Renal pelvis (tissue), 12 donors: Measurements from ENCODE around the gene EHHADH. TPM values are rescaled to one million over a fixed set of nuclear protein-coding genes. Genes with fewer than 3 reads are reported as not detected.
"Not testable (repeated sequence)": the region's sequence is repeated elsewhere in the genome, so short reads cannot be mapped to it uniquely, and the experiment has no call there.

Experiments used
- DNase-seq: peaks from one replicate; pipeline ENCODE4 v3.0.0-alpha.2; 2013
- long read RNA-seq, 16 experiments: transcript quantifications; one replicate each; lab custom pipeline, GENCODE V29; 2026
- polyA plus RNA-seq, 3 donors: library from polyadenylated mRNA; unstranded; fragments of 120-200 nt; gene quantifications; one replicate each; pipeline ENCODE4 v1.2.1, GENCODE V29; 2013; ENCODE audit not compliant: insufficient read length in 3 of 3

Gene EHHADH
- polyA plus RNA-seq, result 10 to 100 TPM; 21.8 to 31.3 (median 28.9) TPM
- long read RNA-seq, donor 1, partial matches to known transcripts, result 130 of 130 reads
- long read RNA-seq, donor 1, other reads (novel, unspliced or antisense), result 0 of 130 reads
- long read RNA-seq, donor 2, partial matches to known transcripts, result 28 of 78 reads
- long read RNA-seq, donor 2, other reads (novel, unspliced or antisense), result 48 of 78 reads
- long read RNA-seq, donor 3, partial matches to known transcripts, result 18 of 70 reads
- long read RNA-seq, donor 3, other reads (novel, unspliced or antisense), result 51 of 70 reads
- long read RNA-seq, donor 4, partial matches to known transcripts, result 0 of 54 reads
- long read RNA-seq, donor 4, other reads (novel, unspliced or antisense), result 52 of 54 reads
- long read RNA-seq, donor 5, partial matches to known transcripts, result 0 of 2 reads
- long read RNA-seq, donor 5, other reads (novel, unspliced or antisense), result 0 of 2 reads
- long read RNA-seq, donor 6, transcript EHHADH-201 (7 exons, 3,850 nt), result major isoform, 8 of 107 reads
- long read RNA-seq, donor 6, partial matches to known transcripts, result 99 of 107 reads
- long read RNA-seq, donor 6, other reads (novel, unspliced or antisense), result 0 of 107 reads
- long read RNA-seq, donor 7, partial matches to known transcripts, result 0 of 5 reads
- long read RNA-seq, donor 7, other reads (novel, unspliced or antisense), result 0 of 5 reads
- long read RNA-seq, donor 8, result 0 reads
- long read RNA-seq, donor 9, transcript EHHADH-201 (7 exons, 3,850 nt), result major isoform, 5 of 5 reads
- long read RNA-seq, donor 9, partial matches to known transcripts, result 0 of 5 reads
- long read RNA-seq, donor 9, other reads (novel, unspliced or antisense), result 0 of 5 reads
- long read RNA-seq, donor 10, result 0 reads
- long read RNA-seq, donor 11, transcript EHHADH-201 (7 exons, 3,850 nt), result major isoform, 6 of 6 reads
- long read RNA-seq, donor 11, partial matches to known transcripts, result 0 of 6 reads
- long read RNA-seq, donor 11, other reads (novel, unspliced or antisense), result 0 of 6 reads
- long read RNA-seq, donor 12, partial matches to known transcripts, result 0 of 2 reads
- long read RNA-seq, donor 12, other reads (novel, unspliced or antisense), result 0 of 2 reads
- long read RNA-seq, donor 13, partial matches to known transcripts, result 49 of 50 reads
- long read RNA-seq, donor 13, other reads (novel, unspliced or antisense), result 0 of 50 reads
- long read RNA-seq, donor 14, result 0 reads
- long read RNA-seq, donor 15, transcript EHHADH-201 (7 exons, 3,850 nt), result major isoform, 5 of 221 reads
- long read RNA-seq, donor 15, partial matches to known transcripts, result 215 of 221 reads
- long read RNA-seq, donor 15, other reads (novel, unspliced or antisense), result 0 of 221 reads
- long read RNA-seq, donor 16, partial matches to known transcripts, result 39 of 107 reads
- long read RNA-seq, donor 16, other reads (novel, unspliced or antisense), result 65 of 107 reads

DNA sequence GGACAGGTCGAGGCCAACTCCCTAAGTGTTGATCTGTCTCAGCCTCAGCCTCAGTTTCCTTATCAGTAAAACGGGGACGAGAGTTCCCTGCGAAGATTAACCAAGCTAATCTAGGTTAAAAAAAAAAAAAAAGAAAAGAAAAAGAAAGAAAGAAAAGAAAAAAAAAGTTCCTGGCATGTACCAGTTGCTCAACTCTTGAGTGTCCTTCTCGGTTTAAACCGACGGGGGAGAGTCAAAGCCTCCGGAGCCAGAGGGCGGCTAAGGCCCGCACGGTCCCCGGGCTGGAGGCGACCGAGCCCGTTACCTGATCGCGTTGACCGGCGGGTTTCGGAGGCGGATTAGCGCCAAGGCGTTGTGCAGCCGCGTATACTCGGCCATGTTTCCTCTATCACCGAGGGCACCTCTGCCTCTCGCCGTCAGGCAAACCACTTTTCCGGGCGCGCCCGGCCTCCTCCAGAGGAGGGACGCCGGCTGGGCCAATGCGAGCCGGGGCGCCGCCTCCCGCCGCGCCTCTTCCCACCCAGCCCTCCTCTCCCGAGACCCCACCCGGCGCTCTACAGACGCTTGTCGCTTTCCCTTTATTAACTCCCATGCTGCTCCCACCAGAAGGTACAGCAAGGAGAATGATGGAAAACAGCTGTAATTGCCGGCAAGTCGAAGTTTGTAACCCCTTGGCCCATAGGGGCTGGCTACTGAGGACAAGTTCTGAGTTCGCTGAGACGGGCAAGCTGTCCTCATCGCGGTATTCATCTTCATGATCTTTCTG, at the start of gene EHHADH:
Gene EHHADH, minus strand, starts transcription at position 405 of the 766 bp plus-strand sequence. Its CDS starts 27 bp downstream, at position 378.
- peak; percentile 76 for DNase-seq

GRCh38 chr3:185299918-185300426, 46.1 kb upstream of the EHHADH start:
- DNase-seq, result not testable (repeated sequence)

DNA sequence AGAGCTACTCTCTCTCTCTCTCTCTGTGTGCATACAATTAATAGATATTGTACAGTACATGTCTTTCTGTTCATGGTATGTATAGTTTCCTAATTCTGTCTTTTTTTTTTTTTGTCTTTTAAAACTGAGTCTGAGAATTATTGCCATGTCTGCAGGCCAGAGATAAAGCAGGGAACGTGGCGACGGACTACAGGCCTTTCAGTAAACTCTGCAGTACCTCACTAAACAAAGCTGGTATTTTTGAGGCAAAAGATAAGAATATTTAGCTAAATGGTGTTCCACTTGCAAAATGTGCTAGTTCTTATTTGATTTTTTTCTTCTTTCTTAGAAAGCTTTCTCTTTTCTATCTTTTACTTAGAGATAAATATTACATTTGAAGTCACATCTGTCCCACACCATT, 44.0 kb upstream of the EHHADH start:
- DNase-seq, result no peak

DNA sequence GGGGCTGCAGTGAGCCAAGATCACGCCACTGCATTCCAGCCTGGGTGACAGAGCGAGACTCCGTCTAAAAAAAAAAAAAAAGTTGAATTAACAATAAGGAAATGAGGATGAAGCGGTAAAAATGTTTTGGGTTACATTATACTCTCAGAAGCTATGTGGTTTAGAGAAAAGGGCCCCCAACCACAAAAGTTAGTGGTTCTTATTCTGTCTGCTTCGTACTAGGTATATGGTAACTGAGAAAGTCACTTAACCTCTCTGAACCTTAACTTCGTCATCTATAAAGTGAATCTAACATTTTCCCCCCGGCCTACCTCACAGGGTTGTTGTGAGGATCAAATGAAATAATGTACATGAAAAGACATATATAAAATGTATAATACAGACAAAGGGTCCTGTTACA, 38.4 kb upstream of the EHHADH start:
- no peak for DNase-seq

- DNase-seq, result no peak
Observed at GRCh38 chr3:185290266-185290665, 36.4 kb upstream of the EHHADH start.

DNA sequence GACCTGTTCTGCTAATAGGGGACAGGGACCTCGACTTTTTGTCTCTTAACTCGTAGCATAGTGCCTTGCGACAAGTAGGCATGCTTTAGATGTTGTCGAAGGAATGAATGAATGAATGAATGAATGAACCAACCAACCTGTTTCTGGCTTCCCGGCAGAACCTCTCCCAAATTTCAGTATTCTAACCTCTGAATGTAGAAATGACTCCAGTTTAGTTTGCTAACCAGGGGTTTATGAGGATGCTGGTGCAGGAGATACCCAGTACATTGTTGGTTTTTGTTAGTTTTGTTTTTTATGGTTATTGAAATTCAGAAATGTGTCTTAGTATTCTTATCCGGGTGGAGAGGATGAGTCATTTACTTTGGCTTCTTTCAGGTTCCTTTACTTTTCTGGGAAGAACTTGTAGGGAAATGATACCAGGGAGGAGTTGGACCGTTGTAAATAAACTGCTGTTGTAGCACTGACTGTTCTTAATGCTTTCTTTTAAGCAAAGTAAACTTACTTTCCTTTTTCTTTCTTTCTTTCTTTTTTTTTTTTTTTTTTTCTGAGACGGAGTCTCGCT, 29.6 kb upstream of the EHHADH start:
- no peak for DNase-seq

DNA sequence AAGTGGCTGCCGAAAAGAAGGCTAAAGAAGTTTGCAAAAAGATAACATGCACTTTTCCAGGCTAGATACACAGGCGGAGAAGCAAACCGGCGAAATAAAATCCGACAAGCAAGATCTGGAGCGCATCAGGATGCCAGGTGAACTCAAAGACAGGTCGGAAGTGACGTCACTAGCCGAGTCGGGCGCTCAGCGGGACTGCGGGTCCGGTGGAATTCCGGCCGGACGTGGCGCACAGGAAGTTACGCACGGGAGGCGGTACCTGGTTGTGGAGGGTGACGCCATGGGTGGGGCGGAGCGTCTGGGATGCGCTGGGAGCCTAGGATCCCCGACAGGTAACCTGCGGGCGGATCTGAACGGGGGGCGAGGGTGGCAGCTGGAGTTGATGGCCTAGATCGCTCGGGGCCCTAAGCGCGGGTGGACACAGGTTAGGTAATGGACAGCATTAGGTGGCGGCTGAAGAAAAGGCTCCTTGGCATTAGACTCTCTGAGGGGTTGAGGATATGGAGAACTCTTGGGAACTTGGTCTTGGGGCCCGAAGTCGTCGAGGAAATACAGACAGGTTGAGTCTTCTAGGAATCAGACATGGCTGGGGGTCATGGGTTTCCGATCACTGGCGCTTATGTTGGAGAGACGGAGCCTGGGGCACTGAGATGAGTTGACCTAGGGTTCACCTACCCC, 29.0 kb upstream of the EHHADH start:
- peak; percentile 98 for DNase-seq

- peak; percentile 24 for DNase-seq
Observed at GRCh38 chr3:185280572-185281365, 26.9 kb upstream of the EHHADH start.

GRCh38 chr3:185279587-185280138, 25.8 kb upstream of the EHHADH start:
- DNase-seq, result no peak

DNA sequence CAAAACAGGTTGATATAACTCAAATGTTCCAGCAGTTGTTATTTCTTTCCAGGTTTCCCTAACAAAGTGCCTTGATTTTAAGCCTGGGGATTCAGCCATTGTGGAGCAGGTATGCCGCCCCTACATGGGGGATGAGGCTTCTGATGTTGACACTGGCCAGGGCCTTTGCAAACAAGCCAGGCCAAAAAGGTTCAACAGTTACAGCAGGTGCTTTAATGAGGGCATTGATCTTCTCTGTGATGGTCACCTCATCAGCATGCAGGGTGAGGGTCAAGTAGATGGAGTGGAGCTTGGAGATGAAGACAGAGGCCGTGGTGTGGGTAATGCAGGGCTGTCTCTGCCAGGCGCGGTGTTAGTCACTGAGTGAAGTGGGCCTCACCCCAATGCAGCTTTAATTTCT, 22.6 kb upstream of the EHHADH start:
- DNase-seq, result no peak

GRCh38 chr3:185272033-185272432, 18.2 kb upstream of the EHHADH start:
- DNase-seq, result no peak

DNA sequence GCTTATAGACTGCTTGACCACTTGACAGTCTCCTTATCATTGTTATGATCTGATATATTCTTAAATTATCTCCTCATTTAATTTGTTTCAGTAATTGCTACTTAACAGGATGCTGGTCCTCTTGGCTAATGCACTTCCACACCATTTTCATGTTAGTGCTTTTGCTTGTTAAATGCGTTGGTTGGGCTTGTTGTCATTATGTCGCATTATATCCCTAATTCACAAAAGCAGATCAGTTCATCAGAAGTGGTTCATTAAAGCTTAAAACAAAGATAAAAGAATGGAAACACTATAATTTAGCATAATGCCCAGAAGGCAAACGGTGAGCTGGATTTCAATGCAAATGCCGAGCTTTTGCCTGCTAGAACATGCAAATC, 17.1 kb upstream of the EHHADH start:
- no peak for DNase-seq

DNA sequence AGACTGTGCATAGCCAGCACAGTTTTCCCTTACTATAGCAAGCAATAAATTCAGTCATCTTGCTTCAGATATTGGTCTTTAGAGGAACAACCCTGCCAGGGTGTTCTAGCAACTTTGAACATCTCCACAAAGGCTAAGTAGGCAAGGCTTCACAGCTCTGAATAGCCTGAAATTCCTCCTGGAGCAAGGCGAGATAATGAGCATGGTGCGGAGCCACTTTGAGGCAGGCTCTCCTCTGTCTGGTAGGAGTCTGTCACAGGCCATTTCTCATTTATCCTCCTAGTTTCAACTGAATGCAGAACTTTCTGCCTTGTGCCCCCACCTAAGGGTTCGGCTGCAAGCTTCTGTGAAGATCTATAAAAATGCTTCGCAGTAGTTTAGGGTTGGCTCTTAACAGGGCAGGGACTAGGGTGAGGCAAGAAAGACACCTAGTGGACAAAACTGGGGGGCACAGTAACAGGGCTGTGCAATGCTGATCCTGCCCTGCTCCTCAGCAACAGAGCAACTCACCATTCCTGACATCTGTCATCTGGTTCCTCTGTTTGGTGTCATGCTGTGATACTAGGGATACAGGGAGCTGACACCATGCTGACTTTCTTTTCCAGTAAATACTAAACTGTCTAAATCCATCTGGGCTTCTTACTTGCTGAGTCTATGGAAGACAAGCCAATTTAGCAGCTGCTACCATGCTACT, 16.6 kb upstream of the EHHADH start:
- DNase-seq, result no peak

GRCh38 chr3:185268194-185268962, 14.5 kb upstream of the EHHADH start:
- no peak for DNase-seq

DNA sequence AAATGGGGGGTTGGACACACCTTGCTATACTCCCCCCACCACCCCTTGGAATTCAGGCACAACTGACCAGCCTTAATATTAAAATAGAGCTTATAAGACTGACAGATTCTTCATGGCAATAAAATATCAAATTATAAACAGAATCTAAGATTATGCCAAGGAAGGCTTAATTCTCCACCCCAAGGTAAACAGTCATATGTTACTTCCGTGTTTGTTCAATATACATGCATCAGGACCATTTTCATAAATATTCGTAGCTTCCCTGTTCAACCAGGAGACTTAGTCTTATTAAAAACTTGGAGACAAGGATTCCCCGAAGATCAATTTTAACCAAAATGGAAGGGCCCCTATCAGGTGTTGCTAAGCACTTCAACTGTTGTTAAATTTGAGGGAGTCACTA, 13.3 kb upstream of the EHHADH start:
- DNase-seq, result no peak

- no peak for DNase-seq
Observed at GRCh38 chr3:185264849-185265553, 11.2 kb upstream of the EHHADH start.
